ENCODE measurements around the gene NBAS. TPM values are rescaled to one million over a fixed set of nuclear protein-coding genes. Genes with fewer than 3 reads are reported as not detected.

Gene NBAS
- total and polyA plus RNA-seq, 2 of the 13 experiments (the other 11 are each of a cell fraction or from before 2014, with no cell fraction given) = 33.6 to 58.7 TPM

DNA sequence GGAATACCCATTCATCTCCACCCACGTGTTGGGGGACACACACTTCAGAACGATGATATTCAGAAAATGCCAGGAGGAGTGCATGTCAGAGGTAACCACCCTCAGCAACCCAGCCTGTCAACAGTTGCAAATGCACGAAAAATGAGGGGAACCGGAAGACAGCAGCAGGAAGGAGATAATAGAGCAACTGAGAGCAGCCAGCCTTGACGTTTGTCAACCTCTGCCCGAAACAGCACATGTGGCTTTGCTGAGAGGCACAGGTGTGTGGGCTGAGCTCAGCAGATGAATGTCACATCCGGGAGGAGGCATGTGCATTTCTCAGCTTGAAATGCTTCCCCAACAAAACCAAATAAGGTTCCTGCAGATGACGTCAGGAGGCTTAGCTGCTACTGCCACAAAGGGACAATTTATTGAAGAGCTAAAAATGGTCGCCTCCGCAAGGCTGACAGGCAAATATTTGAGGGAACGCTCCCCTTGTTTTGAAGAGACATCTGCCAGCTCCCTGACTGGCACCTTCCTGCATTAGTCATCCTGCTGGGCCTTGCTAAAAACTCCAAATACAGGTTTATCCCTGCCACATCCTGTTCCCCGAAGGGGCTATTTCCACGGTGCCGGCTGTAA is 419.0 kb downstream of the NBAS start:
- peaks cover 3 to 18% of the 10 kb centered on the region in 2 experiments; a peak in 3 of 5 replicates for H3K27me3 ChIP-seq (ENCODE audit: control insufficient read depth in 1 of 2, insufficient read depth in 2 of 2, low read length in 2 of 2)
- in situ Hi-C loops (cut with HindIII; ENCODE audit: extremely low pct_ligation_motif_present, low pct_unique_long_range_greater_than_20kb) = no loop called here
- no peak overlapping the region for H3K4me3 ChIP-seq (replicated peaks in 1 of 3; ENCODE audit: insufficient read depth in 1 of 3, low read depth in 2 of 3, low read length in 3 of 3)
- H3K9ac ChIP-seq (ENCODE audit: insufficient read depth, low read depth, low read length) = no peak overlapping the region
- H3K27ac ChIP-seq (ENCODE audit: extremely low read length, insufficient read depth, low read length) = no peak overlapping the region
- ChIA-PET POLR2A (no interaction called here), CTCF (ENCODE audit: low intra/inter-chr PET ratio, low total read pairs) (no interaction called here)
- no peaks in the 10 kb centered on the region for H3K4me1 ChIP-seq (ENCODE audit: insufficient read depth, low read length)
- 0 out of 2 replicates have a peak, but pooled peaks cover 4% of the 10 kb centered on the region for H3K9me3 ChIP-seq (ENCODE audit: low read length)
- TF ChIP-seq ZNF329 (CRISPR knock-in tag; IDR thresholded peaks at IDR 0.05; ENCODE audit: low read depth) (no peak), ZSCAN20 (CRISPR knock-in tag; IDR thresholded peaks at IDR 0.05; ENCODE audit: borderline replicate concordance) (no peak), SNAPC5 (CRISPR knock-in tag; IDR thresholded peaks at IDR 0.05; ENCODE audit: borderline replicate concordance) (no peak), NFYB (CRISPR knock-in tag; IDR thresholded peaks at IDR 0.05) (no peak), ATF7 (IDR thresholded peaks at IDR 0.05) (peak; percentile 69), ATF7 (CRISPR knock-in tag; IDR thresholded peaks at IDR 0.05) (no peak), NR2F1 (CRISPR knock-in tag; IDR thresholded peaks at IDR 0.05) (no peak), ZNF546 (CRISPR knock-in tag; conservative IDR thresholded peaks at IDR 0.05) (no peak), SOX6 (IDR thresholded peaks at IDR 0.05) (no peak), SOX6 (CRISPR knock-in tag; IDR thresholded peaks at IDR 0.05) (no peak), ZNF350 (CRISPR knock-in tag; IDR thresholded peaks at IDR 0.05; ENCODE audit: borderline replicate concordance, low read depth) (no peak), CREB1 (IDR thresholded peaks at IDR 0.05) (peak; percentile 83), CREB1 (CRISPR knock-in tag; IDR thresholded peaks at IDR 0.05) (no peak)
- DNase-seq (ENCODE audit: low spot score) = peak; percentile 18
- no peaks in the 10 kb centered on the region for H4K20me1 ChIP-seq (ENCODE audit: insufficient read depth, low read length)
- intact Hi-C loops (cut with micrococcal nuclease; ENCODE audit: unreplicated experiment) = no loop called here
- 36% methylated on average over 14 of the region's 14 CpGs for WGBS (ENCODE audit: low lambda C conversion rate)
- no TSS peak for BruUV-seq (replicated peaks)
- H3K79me2 ChIP-seq (ENCODE audit: insufficient read depth, low read length) = no peaks in the 10 kb centered on the region
- no peak for ATAC-seq
- FAIRE-seq = no peak
- no peaks in the 10 kb centered on the region for H3K36me3 ChIP-seq (replicated peaks in 1 of 2; ENCODE audit: control insufficient read depth in 1 of 2, insufficient read depth in 2 of 2, low read length in 2 of 2)
- H3K4me2 ChIP-seq (ENCODE audit: low read depth, low read length) = no peak overlapping the region
- H2AFZ ChIP-seq (ENCODE audit: low read length) = no peak overlapping the region

All from HepG2 (cell line).